Parathyroid adenoma (tissue), 2 donors: ENCODE data around the gene PRICKLE2.

ENCODE experiments used
- H2AFZ ChIP-seq: fragments of 300-600 bp; sonication (generic); one replicate; pipeline ENCODE4 v1.7.0; 2017; ENCODE audit warnings: antibody characterized with exemption, mild to moderate bottlenecking
- H3K27ac ChIP-seq: fragments of 300-600 bp; sonication (generic); one replicate; pipeline ENCODE4 v1.7.0; 2017
- H3K27me3 ChIP-seq: fragments of 300-600 bp; sonication (generic); one replicate; pipeline ENCODE4 v1.7.0; 2017; ENCODE audit warnings: low read length; ENCODE audit not compliant: control insufficient read depth, insufficient read depth
- H3K36me3 ChIP-seq: fragments of 300-600 bp; sonication (generic); one replicate; pipeline ENCODE4 v1.7.0; 2017; ENCODE audit warnings: low read length; ENCODE audit not compliant: control insufficient read depth, insufficient read depth
- H3K4me1 ChIP-seq: fragments of 300-600 bp; sonication (generic); one replicate; pipeline ENCODE4 v1.7.0; 2017; ENCODE audit warnings: control low read depth
- H3K4me2 ChIP-seq: fragments of 300-600 bp; sonication (generic); one replicate; pipeline ENCODE4 v1.7.0; 2017; ENCODE audit warnings: low read length
- H3K4me3 ChIP-seq: fragments of 300-600 bp; sonication (generic); one replicate; pipeline ENCODE4 v1.7.0; 2017; ENCODE audit warnings: low read depth, low read length
- H3K79me2 ChIP-seq: fragments of 300-600 bp; sonication (generic); one replicate; pipeline ENCODE4 v1.7.0; 2017; ENCODE audit warnings: control low read depth
- H3K9ac ChIP-seq: fragments of 300-600 bp; sonication (generic); one replicate; pipeline ENCODE4 v1.7.0; 2017; ENCODE audit warnings: mild to moderate bottlenecking
- H3K9me3 ChIP-seq: fragments of 300-600 bp; sonication (generic); one replicate; pipeline ENCODE4 v1.7.0; 2017; ENCODE audit warnings: low read length; ENCODE audit not compliant: control insufficient read depth
- TF ChIP-seq, protein P1 (sequence below): fragments of 300-600 bp; sonication (generic); IDR thresholded peaks from one replicate; pipeline ENCODE4 v1.7.0; 2017; ENCODE audit warnings: antibody characterized with exemption, mild to moderate bottlenecking
- donor health status: primary hyperparathyroidism.

PRICKLE2 gene

DNA sequence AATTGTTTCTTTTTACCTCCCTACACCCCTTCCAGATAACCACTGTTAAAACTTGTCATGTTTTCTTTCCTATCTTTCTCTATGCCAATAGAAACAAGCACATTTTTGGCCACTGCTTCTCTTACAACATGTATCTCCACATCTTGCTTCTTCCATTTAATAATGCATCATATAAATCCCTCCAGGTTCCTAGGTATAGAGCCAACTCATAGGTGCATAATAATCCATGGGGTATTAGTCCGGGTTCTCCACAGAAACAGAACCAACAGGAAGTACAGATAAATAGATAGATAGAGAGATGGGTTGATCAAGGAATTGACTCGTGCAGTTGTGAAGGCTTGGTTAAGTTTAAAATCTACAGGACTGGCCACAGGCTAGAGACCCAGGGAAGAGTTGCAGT is 160.5 kb downstream of the PRICKLE2 start:
- TF ChIP-seq, protein P1, sequence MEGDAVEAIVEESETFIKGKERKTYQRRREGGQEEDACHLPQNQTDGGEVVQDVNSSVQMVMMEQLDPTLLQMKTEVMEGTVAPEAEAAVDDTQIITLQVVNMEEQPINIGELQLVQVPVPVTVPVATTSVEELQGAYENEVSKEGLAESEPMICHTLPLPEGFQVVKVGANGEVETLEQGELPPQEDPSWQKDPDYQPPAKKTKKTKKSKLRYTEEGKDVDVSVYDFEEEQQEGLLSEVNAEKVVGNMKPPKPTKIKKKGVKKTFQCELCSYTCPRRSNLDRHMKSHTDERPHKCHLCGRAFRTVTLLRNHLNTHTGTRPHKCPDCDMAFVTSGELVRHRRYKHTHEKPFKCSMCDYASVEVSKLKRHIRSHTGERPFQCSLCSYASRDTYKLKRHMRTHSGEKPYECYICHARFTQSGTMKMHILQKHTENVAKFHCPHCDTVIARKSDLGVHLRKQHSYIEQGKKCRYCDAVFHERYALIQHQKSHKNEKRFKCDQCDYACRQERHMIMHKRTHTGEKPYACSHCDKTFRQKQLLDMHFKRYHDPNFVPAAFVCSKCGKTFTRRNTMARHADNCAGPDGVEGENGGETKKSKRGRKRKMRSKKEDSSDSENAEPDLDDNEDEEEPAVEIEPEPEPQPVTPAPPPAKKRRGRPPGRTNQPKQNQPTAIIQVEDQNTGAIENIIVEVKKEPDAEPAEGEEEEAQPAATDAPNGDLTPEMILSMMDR, result no peak
- no peak overlapping the region for H3K27ac ChIP-seq
- no peak overlapping the region for H3K4me3 ChIP-seq
- peaks cover 5% of the 10 kb centered on the region for H3K4me1 ChIP-seq
- H3K36me3 ChIP-seq, result no peaks in the 10 kb centered on the region
- H3K27me3 ChIP-seq, result no peaks in the 10 kb centered on the region
- no peaks in the 10 kb centered on the region for H3K79me2 ChIP-seq
- no peak overlapping the region for H3K9ac ChIP-seq
- no peak overlapping the region for H3K4me2 ChIP-seq
- no peaks in the 10 kb centered on the region for H3K9me3 ChIP-seq
- no peak overlapping the region for H2AFZ ChIP-seq

DNA sequence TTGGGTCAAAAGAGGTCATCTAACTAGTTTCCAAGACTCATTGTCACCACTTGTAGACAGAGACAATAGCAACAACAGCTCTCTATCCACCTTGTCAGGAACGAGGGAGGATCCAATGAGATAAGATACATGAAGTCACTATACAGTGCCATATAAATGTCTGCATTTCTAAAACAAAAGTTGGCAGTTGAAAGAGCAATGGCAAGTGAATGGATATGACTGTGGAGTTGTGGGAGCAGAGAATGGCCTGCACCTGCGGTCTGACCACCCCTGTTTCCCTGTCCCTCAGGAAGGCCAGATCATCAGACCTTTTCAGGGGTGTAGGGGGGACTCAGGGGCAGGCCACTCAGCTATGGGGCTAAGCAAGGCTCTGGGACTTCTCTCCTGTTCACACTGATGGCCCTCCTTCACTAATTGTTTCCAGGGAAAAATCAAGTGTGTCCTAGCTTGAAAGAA is 161.3 kb downstream of the PRICKLE2 start:
- Histone ChIP-seq H3K9me3 (no peaks in the 10 kb centered on the region), H3K36me3 (no peaks in the 10 kb centered on the region), H3K4me3 (no peak overlapping the region), H3K4me2 (no peak overlapping the region), H3K79me2 (no peaks in the 10 kb centered on the region), H3K4me1 (peaks cover 5% of the 10 kb centered on the region), H2AFZ (no peak overlapping the region), H3K27ac (no peak overlapping the region), H3K27me3 (no peaks in the 10 kb centered on the region), H3K9ac (no peak overlapping the region)
- TF ChIP-seq, protein P1, result no peak

DNA sequence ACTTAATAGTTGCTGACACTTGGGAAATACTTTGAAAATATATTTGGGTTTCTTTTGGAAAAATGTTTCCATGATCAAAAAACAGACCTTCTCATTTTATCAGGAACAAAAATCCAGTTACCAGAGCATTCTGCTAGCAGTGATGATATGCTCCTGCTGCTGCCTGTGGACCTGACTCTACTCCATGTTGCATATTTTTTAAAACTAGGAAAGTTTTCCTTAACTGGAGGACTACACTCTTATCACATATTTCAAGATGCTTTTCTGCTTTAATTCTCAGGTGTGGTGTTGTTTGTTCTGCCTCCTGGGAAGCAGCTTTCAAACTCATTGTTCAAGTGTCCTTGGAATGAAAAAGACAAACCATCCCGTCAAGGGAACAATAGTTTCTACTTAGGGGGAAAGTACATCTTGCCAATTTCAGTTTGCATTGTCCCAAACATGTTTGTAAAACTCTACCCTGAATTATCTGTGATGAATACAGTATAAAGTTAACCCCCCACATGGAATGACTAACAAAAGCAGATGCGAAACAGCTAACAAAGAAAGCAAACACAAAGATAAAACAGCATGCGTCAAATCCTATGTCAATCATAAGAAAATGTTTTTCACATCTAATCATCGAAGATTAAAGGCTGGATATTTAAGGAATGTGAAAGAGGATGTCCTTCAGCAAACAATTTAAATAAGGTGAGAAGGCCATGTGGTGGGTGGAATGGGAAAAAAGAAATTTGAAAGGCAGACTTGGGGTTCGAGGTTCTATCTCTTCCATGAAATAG is 161.9 kb downstream of the PRICKLE2 start:
- H2AFZ ChIP-seq, result no peak overlapping the region
- H3K27me3 ChIP-seq, result no peaks in the 10 kb centered on the region
- no peaks in the 10 kb centered on the region for H3K9me3 ChIP-seq
- H3K9ac ChIP-seq, result no peak overlapping the region
- no peak overlapping the region for H3K4me3 ChIP-seq
- no peaks in the 10 kb centered on the region for H3K36me3 ChIP-seq
- no peak overlapping the region for H3K4me2 ChIP-seq
- no peaks in the 10 kb centered on the region for H3K79me2 ChIP-seq
- peaks cover 5% of the 10 kb centered on the region for H3K4me1 ChIP-seq
- H3K27ac ChIP-seq, result no peak overlapping the region
- TF ChIP-seq, protein P1, result no peak

DNA sequence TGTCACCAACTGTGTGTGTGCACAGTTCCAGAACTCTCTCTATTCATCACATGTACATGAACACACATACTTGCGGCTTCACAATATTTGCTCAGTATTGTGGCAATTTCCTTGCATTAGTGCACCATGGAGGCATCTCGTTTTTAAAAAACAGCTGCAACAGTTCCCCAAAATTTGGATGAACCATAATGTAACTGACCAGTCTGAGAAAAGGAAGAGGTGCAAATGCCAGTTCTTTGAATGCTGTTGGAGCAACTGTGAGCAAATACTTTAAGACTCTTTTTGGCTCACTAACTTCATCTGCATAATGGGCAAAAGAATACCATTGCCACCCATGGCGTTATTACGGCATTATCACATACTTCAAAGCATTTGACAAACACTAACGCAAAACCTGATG is 163.6 kb downstream of the PRICKLE2 start:
- H3K27ac ChIP-seq, result no peak overlapping the region
- no peak overlapping the region for H3K4me3 ChIP-seq
- H3K4me2 ChIP-seq, result no peak overlapping the region
- TF ChIP-seq, protein P1, result no peak
- no peaks in the 10 kb centered on the region for H3K27me3 ChIP-seq
- no peaks in the 10 kb centered on the region for H3K9me3 ChIP-seq
- no peaks in the 10 kb centered on the region for H3K36me3 ChIP-seq
- no peaks in the 10 kb centered on the region for H3K79me2 ChIP-seq
- H2AFZ ChIP-seq, result no peak overlapping the region
- no peaks in the 10 kb centered on the region for H3K4me1 ChIP-seq
- H3K9ac ChIP-seq, result no peak overlapping the region
